22Rv1 (cell line): ENCODE measurements around the gene IGF1.

ENCODE experiments used
- ZFX ChIP-seq: fragments of 450-650 bp; IDR thresholded peaks from 2 replicates; pipeline ENCODE4 v1.6.1; 2017; ENCODE audit warnings: antibody characterized with exemption, borderline replicate concordance
- TF ChIP-seq, protein P1 (sequence below): fragments of 450-650 bp; IDR thresholded peaks from 2 replicates; pipeline ENCODE4 v1.5.1; 2017; ENCODE audit warnings: mild to moderate bottlenecking

DNA sequence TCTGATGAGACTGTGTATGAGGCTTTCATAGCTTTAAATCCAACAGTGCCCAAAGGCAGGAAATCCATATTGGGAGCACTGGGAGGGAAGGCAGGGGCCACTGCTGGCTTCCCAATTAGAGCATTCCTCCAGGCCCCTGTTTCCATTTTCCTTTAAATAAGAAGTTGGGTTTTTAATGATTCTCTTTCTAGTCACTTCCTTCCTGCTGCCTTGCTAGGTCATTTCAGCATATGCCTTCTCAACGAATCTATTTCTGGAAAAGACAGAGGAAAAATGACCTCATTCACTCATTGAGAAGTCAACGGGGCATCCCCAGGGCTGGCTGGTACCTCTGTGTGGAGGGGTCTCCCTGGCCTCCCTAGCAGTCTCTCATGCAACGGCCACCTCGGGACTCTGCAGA is 43.5 kb downstream of the IGF1 start:
- TF ChIP-seq, protein P1, sequence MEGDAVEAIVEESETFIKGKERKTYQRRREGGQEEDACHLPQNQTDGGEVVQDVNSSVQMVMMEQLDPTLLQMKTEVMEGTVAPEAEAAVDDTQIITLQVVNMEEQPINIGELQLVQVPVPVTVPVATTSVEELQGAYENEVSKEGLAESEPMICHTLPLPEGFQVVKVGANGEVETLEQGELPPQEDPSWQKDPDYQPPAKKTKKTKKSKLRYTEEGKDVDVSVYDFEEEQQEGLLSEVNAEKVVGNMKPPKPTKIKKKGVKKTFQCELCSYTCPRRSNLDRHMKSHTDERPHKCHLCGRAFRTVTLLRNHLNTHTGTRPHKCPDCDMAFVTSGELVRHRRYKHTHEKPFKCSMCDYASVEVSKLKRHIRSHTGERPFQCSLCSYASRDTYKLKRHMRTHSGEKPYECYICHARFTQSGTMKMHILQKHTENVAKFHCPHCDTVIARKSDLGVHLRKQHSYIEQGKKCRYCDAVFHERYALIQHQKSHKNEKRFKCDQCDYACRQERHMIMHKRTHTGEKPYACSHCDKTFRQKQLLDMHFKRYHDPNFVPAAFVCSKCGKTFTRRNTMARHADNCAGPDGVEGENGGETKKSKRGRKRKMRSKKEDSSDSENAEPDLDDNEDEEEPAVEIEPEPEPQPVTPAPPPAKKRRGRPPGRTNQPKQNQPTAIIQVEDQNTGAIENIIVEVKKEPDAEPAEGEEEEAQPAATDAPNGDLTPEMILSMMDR, result no peak
- TF ChIP-seq ZFX, result no peak
